Tongue (tissue), 2 donors: ENCODE data around the gene ZMYND11. TPM values are rescaled to one million over a fixed set of nuclear protein-coding genes. Genes with fewer than 3 reads are reported as not detected.
"Not testable (repeated sequence)": the region's sequence is repeated elsewhere in the genome, so short reads cannot be mapped to it uniquely, and the experiment has no call there.

ENCODE experiments used
- DNase-seq: peaks from one replicate; pipeline ENCODE4 v3.0.0-alpha.2; 2015
- total RNA-seq: library from RNA; depleted of rRNA; stranded (reverse); fragments of >200 nt; gene quantifications from one replicate; pipeline ENCODE4 v1.2.3, GENCODE V29; 2014

Gene ZMYND11
- total RNA-seq, 1 donor from 2014 or later, result 71.4 TPM

- peak; percentile 7 for DNase-seq
Observed at GRCh38 chr10:132946-133898, 2.0 kb upstream of the ZMYND11 start.

- DNase-seq, result peak; percentile 58
Observed at GRCh38 chr10:134247-135131, 766 bp upstream of the ZMYND11 start.

- peak; percentile 76 for DNase-seq
Observed at GRCh38 chr10:135601-136464, 578 bp downstream of the ZMYND11 start.

GRCh38 chr10:136465-136762 lies 1.2 kb downstream of the ZMYND11 start:
- DNase-seq, result no peak

GRCh38 chr10:137031-137430 lies 1.8 kb downstream of the ZMYND11 start:
- peak; percentile 9 for DNase-seq

GRCh38 chr10:137606-138005 lies 2.4 kb downstream of the ZMYND11 start:
- no peak for DNase-seq

GRCh38 chr10:142371-142770 lies 7.1 kb downstream of the ZMYND11 start:
- no peak for DNase-seq

GRCh38 chr10:152915-153314 lies 17.7 kb downstream of the ZMYND11 start:
- DNase-seq, result no peak

GRCh38 chr10:154348-154747 lies 19.1 kb downstream of the ZMYND11 start:
- DNase-seq, result no peak

GRCh38 chr10:167383-167782 lies 32.1 kb downstream of the ZMYND11 start:
- no peak for DNase-seq

- DNase-seq, result no peak
Observed at GRCh38 chr10:173741-174140, 38.5 kb downstream of the ZMYND11 start.

GRCh38 chr10:176677-177076 lies 41.4 kb downstream of the ZMYND11 start:
- no peak for DNase-seq

- DNase-seq, result peak; percentile 42
Observed at GRCh38 chr10:178208-178607, 43.0 kb downstream of the ZMYND11 start.

GRCh38 chr10:178723-179122 lies 43.5 kb downstream of the ZMYND11 start:
- no peak for DNase-seq

GRCh38 chr10:182441-183201 lies 47.4 kb downstream of the ZMYND11 start:
- DNase-seq, result no peak

- no peak for DNase-seq
Observed at GRCh38 chr10:184174-184573, 48.9 kb downstream of the ZMYND11 start.

GRCh38 chr10:184911-185310 lies 49.7 kb downstream of the ZMYND11 start:
- DNase-seq, result no peak

- not testable (repeated sequence) for DNase-seq
Observed at GRCh38 chr10:185571-185970, 50.3 kb downstream of the ZMYND11 start.

GRCh38 chr10:186911-187310 lies 51.7 kb downstream of the ZMYND11 start:
- no peak for DNase-seq

- DNase-seq, result no peak
Observed at GRCh38 chr10:188546-188945, 53.3 kb downstream of the ZMYND11 start.

- no peak for DNase-seq
Observed at GRCh38 chr10:190216-190615, 55.0 kb downstream of the ZMYND11 start.
